Inflammatory macrophage treated with lipopolysaccharide for 1 hour (primary cell): Measurements from ENCODE around the gene ABHD15.
"Not testable (repeated sequence)": the region's sequence is repeated elsewhere in the genome, so short reads cannot be mapped to it uniquely, and the experiment has no call there.

Experiments
- DNase-seq, 2 donors: peaks; one replicate each; pipeline ENCODE4 v3.0.0-alpha.2; 2020 to 2022

The ABHD15 gene

DNA sequence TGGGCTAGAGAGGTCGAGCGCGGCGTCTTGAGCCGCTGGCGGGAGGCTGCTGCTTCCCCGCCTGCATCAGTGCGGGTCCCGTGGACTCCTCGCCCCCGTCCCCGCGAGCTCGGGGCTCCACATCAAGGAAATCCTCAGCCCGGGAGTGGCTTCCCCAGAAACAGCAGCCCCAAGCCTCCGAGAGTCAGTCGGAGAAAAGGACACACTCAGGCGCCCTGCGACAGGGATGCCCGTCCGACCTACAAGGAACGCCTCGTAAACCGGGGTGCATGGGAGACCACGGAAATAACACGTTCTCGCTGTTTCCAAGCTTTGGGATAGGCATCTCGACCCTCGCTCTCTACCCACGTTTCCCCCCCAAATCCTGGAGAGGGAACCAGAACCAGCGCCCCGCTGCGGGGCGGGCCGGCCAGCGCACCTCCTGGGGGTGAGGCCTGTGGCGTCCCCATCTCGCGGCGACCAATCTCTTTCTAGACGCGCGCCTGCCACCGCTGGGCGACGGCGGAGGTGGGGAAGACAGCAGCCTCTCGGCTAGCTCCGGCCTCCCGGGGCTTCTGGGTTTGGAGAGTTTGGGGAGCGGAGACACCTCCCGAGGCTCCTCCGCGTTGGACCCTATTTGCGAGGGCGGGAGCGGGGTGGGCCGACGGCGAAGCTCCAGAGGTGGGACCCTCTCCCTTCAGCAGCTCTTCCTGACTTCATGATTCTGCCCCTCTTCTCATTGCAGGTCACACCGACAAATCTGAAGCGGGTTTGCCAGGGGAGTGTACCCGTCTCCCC is 905 bp upstream of the ABHD15 start:
- peak; percentile 44 to 53 for DNase-seq

GRCh38 chr17:29567304-29567553 is 392 bp upstream of the ABHD15 start:
- DNase-seq, result no peak

DNA sequence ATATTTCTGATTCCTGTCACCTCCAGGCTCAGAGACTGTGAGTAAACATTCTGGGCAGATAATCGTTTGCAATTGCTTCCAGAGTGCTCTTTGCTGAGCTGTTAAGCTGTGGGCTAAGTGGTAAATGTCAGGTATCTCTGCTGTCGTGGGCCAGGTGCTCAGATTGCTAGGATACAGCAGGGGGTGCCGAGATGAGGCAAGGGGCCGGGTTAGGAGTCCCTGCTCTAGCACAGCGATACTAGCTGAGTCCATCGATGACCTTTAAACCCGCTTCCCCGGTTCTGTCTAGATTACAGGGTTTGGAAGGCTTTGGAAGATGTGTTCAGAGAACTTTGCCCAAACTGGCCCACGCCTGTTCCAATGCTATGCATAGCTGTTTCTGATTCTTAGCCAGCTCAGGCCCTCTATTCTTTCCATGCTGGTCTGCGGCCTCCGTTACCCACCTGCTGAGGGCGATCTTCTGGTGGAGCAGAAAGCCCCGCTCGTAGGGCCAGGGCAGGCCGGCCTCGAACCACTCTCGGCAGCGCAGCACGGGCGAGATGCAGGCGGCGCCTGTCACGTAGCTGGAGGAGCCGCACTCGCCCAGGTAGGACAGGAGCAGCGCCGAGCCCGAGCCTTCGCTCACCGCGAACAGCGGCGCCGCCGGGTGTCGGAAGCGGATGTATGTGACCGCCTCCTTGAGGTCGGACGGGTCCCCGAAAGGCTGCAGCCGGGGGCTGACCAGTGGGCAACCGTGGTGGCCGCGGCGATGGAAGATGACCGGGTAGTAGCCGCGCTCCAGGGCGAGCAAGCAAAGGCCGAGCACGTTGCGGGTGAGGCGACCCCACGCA is 979 bp downstream of the ABHD15 start:
- DNase-seq, result no peak

DNA sequence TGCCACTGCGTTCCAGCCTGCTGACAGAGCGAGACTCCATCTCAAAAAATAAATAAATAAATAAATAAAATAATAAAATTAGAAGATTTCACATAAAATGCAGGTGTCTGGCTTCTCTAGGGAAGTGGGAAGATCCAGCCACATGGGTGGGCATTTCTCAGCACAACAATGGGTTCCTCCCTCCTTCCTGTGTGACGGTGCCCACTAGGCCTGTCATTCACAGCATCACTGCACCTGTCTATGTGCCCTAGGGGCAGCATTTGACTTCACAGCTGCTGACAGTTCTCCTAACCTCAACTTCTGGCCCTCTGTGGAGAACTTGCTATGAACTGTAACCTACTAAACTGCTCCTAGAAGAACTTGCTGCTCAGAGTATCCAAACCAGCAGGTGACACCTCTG is 3.0 kb downstream of the ABHD15 start:
- DNase-seq, result no peak

DNA sequence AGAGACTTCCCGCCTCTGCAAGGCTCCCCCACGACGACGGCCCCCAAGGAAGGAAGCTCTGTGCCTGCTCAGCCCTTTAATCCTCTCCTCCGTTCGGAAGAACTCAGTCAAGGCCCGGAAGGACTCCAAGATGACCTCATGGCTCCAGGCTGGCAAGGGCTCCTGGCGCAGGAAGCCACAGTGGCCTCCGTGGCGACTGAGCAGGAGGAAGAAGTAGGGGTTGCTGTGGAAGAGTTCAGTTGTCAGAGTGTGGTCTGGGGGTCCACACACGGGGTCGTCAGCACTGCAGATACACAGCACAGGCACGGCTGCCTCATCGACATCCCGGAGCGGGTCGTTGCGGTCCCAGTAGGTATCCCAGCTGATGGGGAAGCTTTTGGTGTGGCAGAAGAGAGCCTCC is 4.2 kb downstream of the ABHD15 start:
- DNase-seq, result no peak

- peak; percentile 29 to 41 for DNase-seq
These were observed 5.0 kb downstream of the ABHD15 start for GRCh38 chr17:29561554-29562517.

GRCh38 chr17:29560316-29560715 is 6.5 kb downstream of the ABHD15 start:
- peak; percentile 57 to 65 for DNase-seq

GRCh38 chr17:29559640-29560039 is 7.2 kb downstream of the ABHD15 start:
- no peak for DNase-seq

- DNase-seq, result not testable (repeated sequence)
These were observed 8.7 kb downstream of the ABHD15 start for GRCh38 chr17:29558139-29558538.

GRCh38 chr17:29557739-29558116 is 9.1 kb downstream of the ABHD15 start:
- no peak for DNase-seq

- DNase-seq, result no peak
These were observed 9.6 kb downstream of the ABHD15 start for GRCh38 chr17:29557085-29557738.

GRCh38 chr17:29555840-29556239 is 11.0 kb downstream of the ABHD15 start:
- DNase-seq, result no peak

- no peak for DNase-seq
These were observed 17.5 kb downstream of the ABHD15 start for GRCh38 chr17:29549177-29549923.

DNA sequence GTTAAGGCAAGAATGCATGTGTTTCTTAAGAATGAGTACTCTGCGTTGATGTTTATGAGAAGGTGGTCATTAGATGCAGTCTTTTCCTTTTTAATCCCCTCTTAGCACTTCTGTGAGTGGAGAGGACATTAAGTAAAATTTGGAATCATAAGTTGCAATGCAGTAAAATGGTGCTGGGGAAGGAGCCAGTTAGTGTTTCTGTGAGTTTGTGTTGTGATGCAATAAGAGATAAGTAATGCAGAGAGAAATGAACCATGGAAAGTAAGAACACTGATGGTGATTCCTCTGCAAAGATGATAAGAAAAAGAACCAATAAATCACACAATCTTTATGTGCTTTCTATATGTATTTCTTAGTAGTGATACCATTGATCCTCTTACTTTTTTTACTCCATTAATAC is 20.0 kb downstream of the ABHD15 start:
- DNase-seq, result no peak

DNA sequence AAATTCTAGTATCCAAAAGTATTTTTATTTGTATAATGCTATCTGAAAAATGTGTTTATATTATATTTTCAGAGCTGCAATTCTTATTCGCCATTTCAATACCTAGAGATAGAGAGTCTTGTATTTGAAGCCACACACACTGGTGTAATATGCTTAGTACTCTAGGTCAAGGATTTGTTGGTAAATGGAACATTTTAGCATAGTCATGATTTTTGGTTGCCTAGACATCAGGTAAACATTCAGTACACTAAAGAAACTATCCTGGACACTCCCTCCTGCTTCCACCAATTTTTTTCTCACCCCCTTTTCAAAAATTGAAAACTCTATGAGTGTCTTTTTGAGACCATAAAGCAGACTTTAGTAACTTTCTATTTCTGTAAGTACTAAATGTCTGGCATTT is 20.8 kb downstream of the ABHD15 start:
- no peak for DNase-seq

- no peak for DNase-seq
These were observed 22.8 kb downstream of the ABHD15 start for GRCh38 chr17:29544066-29544465.

GRCh38 chr17:29533976-29534375 is 32.9 kb downstream of the ABHD15 start:
- DNase-seq, result no peak

DNA sequence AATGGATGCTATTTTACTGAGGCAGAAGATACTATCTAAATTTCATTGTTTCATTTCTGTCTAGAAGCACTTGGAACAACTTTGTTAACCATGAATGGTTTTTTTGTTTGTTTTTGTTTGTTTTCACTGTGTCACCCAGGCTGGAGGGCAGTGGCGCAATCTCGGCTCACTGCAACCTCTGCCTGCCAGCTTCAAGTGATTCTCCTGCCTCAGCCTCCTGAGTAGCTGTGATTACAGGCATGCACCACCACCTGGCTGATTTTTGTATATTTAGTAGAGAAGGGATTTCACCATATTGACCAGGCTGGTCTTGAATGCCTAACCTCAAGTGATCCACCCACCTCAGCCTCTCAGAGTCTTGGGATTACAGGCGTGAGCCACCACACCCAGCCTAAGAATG is 40.5 kb downstream of the ABHD15 start:
- DNase-seq, result no peak

- no peak for DNase-seq
These were observed 42.1 kb downstream of the ABHD15 start for GRCh38 chr17:29524692-29525091.

- no peak for DNase-seq
These were observed 48.5 kb downstream of the ABHD15 start for GRCh38 chr17:29518359-29518758.

- no peak for DNase-seq
These were observed 52.0 kb downstream of the ABHD15 start for GRCh38 chr17:29514792-29515191.

DNA sequence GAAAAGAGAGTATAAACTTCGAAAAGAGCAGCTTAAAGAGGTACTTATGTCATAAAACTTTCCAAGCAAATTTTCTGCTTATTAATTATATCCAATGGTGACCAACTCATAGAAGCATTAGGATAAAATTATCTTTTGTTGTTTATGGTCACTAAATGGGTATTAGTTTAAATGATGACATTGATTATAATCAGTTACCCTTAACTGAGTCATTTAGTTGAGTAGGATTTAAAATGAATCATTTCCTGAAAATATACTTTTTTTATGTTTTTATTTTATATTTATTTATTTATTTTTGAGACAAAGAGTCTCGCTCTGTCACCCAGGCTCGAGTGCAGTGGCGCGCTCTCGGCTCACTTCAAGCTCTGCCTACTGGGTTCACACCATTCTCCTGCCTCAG is 55.9 kb downstream of the ABHD15 start:
- DNase-seq, result no peak
